CD4-positive, alpha-beta T cell treated with Interferon gamma for 1 hour (primary cell): Measurements from ENCODE around the gene GULP1.
"Not testable (repeated sequence)": the region's sequence is repeated elsewhere in the genome, so short reads cannot be mapped to it uniquely, and the experiment has no call there.

Source experiments
- DNase-seq: peaks from one replicate; pipeline ENCODE4 v3.0.0-alpha.2; 2020

The GULP1 gene

GRCh38 chr2:188435115-188435514 lies 143.4 kb downstream of the GULP1 start:
- no peak for DNase-seq

- DNase-seq, result no peak
These were observed 145.9 kb downstream of the GULP1 start for GRCh38 chr2:188437537-188437936.

- no peak for DNase-seq
These were observed 148.3 kb downstream of the GULP1 start for GRCh38 chr2:188439986-188440385.

GRCh38 chr2:188440849-188441248 lies 149.2 kb downstream of the GULP1 start:
- DNase-seq, result no peak

- no peak for DNase-seq
These were observed 149.7 kb downstream of the GULP1 start for GRCh38 chr2:188441288-188441947.

GRCh38 chr2:188443207-188443606 lies 151.5 kb downstream of the GULP1 start:
- no peak for DNase-seq

- no peak for DNase-seq
These were observed 152.6 kb downstream of the GULP1 start for GRCh38 chr2:188444106-188444835.

- no peak for DNase-seq
These were observed 157.9 kb downstream of the GULP1 start for GRCh38 chr2:188449561-188449960.

- DNase-seq, result no peak
These were observed 158.3 kb downstream of the GULP1 start for GRCh38 chr2:188449971-188450370.

- DNase-seq, result no peak
These were observed 159.2 kb downstream of the GULP1 start for GRCh38 chr2:188450732-188451483.

- no peak for DNase-seq
These were observed 160.4 kb downstream of the GULP1 start for GRCh38 chr2:188452084-188452483.

GRCh38 chr2:188456114-188456909 lies 164.6 kb downstream of the GULP1 start:
- DNase-seq, result no peak

GRCh38 chr2:188459061-188459460 lies 167.4 kb downstream of the GULP1 start:
- no peak for DNase-seq

GRCh38 chr2:188466078-188466477 lies 174.4 kb downstream of the GULP1 start:
- not testable (repeated sequence) for DNase-seq

- DNase-seq, result no peak
These were observed 175.1 kb downstream of the GULP1 start for GRCh38 chr2:188466761-188467160.

GRCh38 chr2:188471166-188471565 lies 179.5 kb downstream of the GULP1 start:
- DNase-seq, result no peak

- no peak for DNase-seq
These were observed 181.6 kb downstream of the GULP1 start for GRCh38 chr2:188473306-188473705.

- DNase-seq, result no peak
These were observed 182.6 kb downstream of the GULP1 start for GRCh38 chr2:188474316-188474715.

GRCh38 chr2:188475945-188476344 lies 184.3 kb downstream of the GULP1 start:
- DNase-seq, result no peak

GRCh38 chr2:188477564-188478103 lies 186.0 kb downstream of the GULP1 start:
- no peak for DNase-seq

- DNase-seq, result no peak
These were observed 187.1 kb downstream of the GULP1 start for GRCh38 chr2:188478724-188479123.

- no peak for DNase-seq
These were observed 189.8 kb downstream of the GULP1 start for GRCh38 chr2:188481474-188481873.

GRCh38 chr2:188485496-188485895 lies 193.8 kb downstream of the GULP1 start:
- DNase-seq, result no peak
